LNCaP clone FGC (cell line): ENCODE measurements around the gene TPM1.
A peak's percentile ranks its signal among the peaks of the same experiment; 100 is the strongest.

ENCODE experiments used
- DNase-seq: peaks from one replicate; pipeline ENCODE4 v3.0.0-alpha.2; 2011; ENCODE audit warnings: low read depth
- H3K4me3 ChIP-seq: 2 replicates; pipeline ENCODE4 v1.5.1; 2011; ENCODE audit warnings: mild to moderate bottlenecking, low read depth, low read length, control low read depth
- TF ChIP-seq, protein P1 (sequence below): IDR thresholded peaks from 2 replicates; pipeline ENCODE4 v1.5.1; 2012; ENCODE audit warnings: mild to moderate bottlenecking; ENCODE audit not compliant: control insufficient read depth, insufficient read depth; ENCODE audit errors: extremely low read depth

The TPM1 gene

DNA sequence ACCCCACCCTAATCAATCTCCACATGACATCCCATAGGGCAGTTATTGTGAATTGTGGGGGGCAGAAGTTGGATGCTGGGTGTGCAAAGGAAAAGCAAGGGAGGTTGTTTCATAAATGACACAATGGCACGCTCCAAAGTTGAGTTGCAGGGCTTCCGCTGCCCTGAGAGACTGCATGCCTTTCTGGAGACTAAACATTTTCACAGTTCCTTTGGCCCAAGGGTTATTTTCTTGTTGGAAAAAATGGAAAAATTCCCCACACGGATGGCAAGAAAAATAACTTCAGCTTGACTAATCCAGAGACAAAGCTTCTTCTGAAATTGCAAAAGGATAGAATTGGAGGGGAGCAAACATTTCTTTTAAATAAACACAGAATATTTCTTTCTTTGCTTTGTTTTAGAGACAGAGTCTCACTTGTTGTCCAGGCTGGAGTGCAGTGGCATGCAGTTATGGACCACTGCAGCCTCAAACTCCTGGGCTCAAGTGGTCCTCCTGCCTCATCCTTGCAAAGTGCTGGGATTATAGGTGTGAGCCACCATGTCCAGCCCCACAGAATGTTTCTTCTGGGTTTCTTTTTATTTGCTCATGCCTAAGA is 19.1 kb upstream of the TPM1 start:
- no peak overlapping the region for H3K4me3 ChIP-seq
- TF ChIP-seq, protein P1, sequence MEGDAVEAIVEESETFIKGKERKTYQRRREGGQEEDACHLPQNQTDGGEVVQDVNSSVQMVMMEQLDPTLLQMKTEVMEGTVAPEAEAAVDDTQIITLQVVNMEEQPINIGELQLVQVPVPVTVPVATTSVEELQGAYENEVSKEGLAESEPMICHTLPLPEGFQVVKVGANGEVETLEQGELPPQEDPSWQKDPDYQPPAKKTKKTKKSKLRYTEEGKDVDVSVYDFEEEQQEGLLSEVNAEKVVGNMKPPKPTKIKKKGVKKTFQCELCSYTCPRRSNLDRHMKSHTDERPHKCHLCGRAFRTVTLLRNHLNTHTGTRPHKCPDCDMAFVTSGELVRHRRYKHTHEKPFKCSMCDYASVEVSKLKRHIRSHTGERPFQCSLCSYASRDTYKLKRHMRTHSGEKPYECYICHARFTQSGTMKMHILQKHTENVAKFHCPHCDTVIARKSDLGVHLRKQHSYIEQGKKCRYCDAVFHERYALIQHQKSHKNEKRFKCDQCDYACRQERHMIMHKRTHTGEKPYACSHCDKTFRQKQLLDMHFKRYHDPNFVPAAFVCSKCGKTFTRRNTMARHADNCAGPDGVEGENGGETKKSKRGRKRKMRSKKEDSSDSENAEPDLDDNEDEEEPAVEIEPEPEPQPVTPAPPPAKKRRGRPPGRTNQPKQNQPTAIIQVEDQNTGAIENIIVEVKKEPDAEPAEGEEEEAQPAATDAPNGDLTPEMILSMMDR: no peak
- DNase-seq: no peak

DNA sequence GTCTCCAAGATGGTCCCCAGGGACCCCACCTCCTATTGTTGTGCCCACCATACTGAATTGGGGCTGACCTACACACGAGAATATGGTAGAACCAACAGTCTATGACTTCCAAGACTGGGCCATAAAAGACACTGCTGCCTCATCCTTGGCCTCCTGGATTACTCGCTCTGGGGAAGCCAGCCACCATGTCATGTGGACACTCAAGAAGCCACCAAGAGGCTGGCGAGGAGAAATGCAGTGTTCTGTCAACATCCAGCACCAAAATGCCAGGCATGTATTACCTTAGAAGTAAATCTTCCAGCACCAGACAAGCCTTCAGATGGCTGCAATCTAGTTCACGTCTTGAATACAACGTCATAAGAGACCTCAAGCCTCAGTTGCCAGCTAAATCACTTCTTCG is 17.1 kb upstream of the TPM1 start:
- TF ChIP-seq, protein P1: no peak
- no peak for DNase-seq
- no peak overlapping the region for H3K4me3 ChIP-seq

DNA sequence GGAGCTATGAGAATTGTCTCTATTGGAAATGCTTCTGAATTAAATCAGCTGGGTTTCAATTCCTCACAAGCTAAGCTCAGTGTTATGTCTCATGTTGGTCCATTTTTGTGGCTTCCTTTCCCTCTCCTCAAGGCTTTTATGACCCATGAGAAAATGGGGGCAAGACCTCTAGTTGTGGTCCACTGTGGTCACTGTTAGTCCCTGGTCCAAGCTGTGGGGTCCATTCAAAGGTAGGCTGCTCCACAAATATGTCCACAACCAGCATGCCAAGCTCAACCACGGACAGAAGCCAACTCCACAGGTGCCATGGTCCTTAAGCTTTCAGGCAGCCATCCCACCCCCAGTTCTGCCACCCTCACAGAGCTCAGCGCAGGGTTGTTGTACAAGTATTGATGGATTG is 14.9 kb upstream of the TPM1 start:
- TF ChIP-seq, protein P1: no peak
- DNase-seq: no peak
- no peak overlapping the region for H3K4me3 ChIP-seq

DNA sequence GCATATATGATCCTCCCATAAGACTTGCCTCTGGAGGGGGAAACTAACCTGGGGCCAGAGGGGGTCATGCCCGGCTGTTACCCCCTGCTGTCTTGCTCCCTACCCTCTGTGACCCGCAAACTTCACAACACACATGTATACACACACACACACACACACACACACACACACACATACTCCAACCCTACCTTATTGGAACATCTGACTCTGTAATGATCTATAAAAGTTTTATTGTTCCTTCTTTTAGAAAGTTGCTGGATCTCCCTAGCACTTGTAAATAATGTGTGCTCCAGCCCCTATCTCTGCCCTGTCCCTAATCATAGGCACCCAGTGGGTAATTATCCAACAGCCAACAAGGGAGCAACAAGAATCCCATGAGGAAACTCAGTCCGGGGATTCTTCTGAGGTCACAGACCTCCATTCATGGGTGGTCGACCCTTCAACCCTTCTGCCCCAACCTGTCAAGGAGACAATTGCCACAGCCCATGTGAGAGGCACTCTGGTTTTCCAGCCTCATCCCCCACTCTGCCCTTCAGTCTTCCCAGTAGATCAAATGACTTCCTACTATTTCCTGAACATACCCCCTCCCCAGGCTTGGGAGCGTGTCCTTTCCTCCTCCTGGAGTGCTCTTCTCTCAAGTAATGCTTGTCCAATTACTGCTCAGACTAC is 14.0 kb upstream of the TPM1 start:
- TF ChIP-seq, protein P1: no peak
- peak; percentile 52 for DNase-seq
- no peak overlapping the region for H3K4me3 ChIP-seq

DNA sequence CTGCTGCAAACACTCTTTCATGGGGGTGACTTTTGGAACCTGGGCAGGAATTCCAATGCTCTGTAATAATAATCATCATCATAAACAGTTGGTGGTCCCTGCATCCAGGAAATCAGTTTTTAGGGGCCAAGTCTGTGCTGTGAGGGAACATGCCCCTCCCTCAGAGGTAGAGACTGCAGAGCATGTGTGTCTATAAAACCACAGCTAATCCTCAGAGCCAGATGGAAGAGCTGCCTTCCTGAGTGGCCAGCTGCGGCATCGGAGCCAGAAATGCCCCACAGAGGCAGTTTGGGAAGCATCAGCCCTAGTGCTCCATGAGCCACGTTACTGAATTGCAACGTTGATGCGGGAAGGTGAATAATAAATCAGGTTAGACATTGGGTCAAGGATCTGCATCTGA is 12.9 kb upstream of the TPM1 start:
- DNase-seq: no peak
- H3K4me3 ChIP-seq: no peak overlapping the region
- TF ChIP-seq, protein P1: no peak

DNA sequence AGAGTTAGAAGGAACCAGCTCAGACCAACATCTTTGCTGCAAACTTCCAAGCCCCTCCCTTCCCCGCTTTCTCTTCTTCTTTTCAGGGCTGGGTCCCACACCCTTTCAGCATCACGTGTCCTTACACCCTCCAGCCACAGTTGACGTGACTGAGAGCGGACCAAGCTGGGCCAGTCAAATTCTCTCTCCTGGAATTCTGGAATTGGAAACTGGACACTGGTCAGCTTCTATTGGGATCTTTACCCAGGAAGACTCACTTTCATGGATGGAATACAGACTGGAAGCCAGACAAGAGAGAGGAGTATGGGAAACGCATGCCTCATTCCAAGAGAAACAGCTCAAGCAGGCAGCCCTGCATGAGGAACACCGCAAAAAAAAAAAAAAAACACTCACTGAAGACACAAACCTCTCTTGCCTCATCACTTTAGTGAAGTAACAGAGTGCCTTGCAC is 12.4 kb upstream of the TPM1 start:
- no peak overlapping the region for H3K4me3 ChIP-seq
- TF ChIP-seq, protein P1: no peak

DNA sequence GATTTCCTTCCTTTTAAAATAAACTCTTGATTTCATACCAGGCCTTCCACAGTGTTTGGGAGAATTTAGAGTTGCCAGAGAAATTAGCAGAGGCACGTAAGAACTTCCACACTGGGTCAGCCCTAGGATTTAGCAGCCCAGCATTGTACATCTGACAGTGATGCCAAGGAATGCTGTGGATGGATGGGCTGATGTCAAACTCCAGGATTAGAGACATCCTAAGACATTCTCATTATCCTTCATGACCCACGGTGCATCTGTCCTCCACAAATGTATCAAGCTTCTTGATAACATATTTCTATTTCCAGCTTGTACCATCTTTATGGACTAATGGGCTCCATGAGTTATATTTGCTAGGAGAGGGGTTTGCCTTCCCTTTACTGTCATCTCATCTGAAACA is 8.0 kb upstream of the TPM1 start:
- no peak for DNase-seq
- H3K4me3 ChIP-seq: no peak overlapping the region
- TF ChIP-seq, protein P1: no peak

More for the DNA sequence above, 12.4 kb upstream of the TPM1 start:
- DNase-seq: no peak
